A549 (cell line): ENCODE results near the gene NLRX1. TPM values are rescaled to one million over a fixed set of nuclear protein-coding genes. Genes with fewer than 3 reads are reported as not detected.

Experiments
- ATAC-seq, 2 experiments: fragments of 200-7000 bp in 1 of 2; fragments of >200 bp in 1 of 2; cut with Nextera tagmentation in 1 of 2; cut with Tn5 transposase in 1 of 2; 3 replicates each; pipeline versions ENCODE4 v1.8.0 to v1.9.1; 2018 to 2020; ENCODE audit warnings: mild to moderate bottlenecking in 1 of 2, moderate library complexity in 1 of 2
- CTCF ChIA-PET: fragments of 300-600 bp; sonication (Branson Sonifier 250); formaldehyde crosslinking; extraction: SDS; loops from one replicate; lab custom pipeline; 2021; ENCODE audit warnings: antibody characterized with exemption, inconsistent platforms; lab: Yijun Ruan, JAX
- POLR2A ChIA-PET: fragments of 350-600 bp; formaldehyde crosslinking; extraction: SDS; loops from one replicate; lab custom pipeline; 2021; ENCODE audit warnings: antibody characterized with exemption, inconsistent platforms; lab: Yijun Ruan, JAX
- DNase-seq, 2 experiments: peaks; one replicate each; pipeline versions ENCODE4 v3.0.0 to v3.0.0-alpha.2; 2011 to 2016; ENCODE audit warnings: low read depth in 1 of 2, low spot score in 1 of 2
- FAIRE-seq: peaks from 2 replicates; lab custom pipeline; 2011; peaks lifted over from hg19 to GRCh38; lab: Jason Lieb, UNC
- H3K27ac ChIP-seq, 2 experiments: fragments of >200 bp; sonication (Bioruptor Twin); formaldehyde crosslinking; 3 replicates each; pipeline ENCODE4 v1.5.1; 2016 to 2017
- H3K4me1 ChIP-seq: fragments of >200 bp; sonication (Bioruptor Twin); formaldehyde crosslinking; 3 replicates; pipeline ENCODE4 v1.6.1; 2016
- H3K4me2 ChIP-seq: fragments of >200 bp; sonication (Bioruptor Twin); formaldehyde crosslinking; 3 replicates; pipeline ENCODE4 v1.6.1; 2016
- H3K4me3 ChIP-seq: fragments of >200 bp; sonication (Bioruptor Twin); formaldehyde crosslinking; 3 replicates; pipeline ENCODE4 v1.5.1; 2016
- H3K9me3 ChIP-seq: fragments of >200 bp; sonication (Bioruptor Twin); formaldehyde crosslinking; 3 replicates; pipeline ENCODE4 v1.6.1; 2016
- BCL3 ChIP-seq: fragments of >200 bp; sonication (Bioruptor Twin); formaldehyde crosslinking; IDR thresholded peaks from 3 replicates; pipeline ENCODE4 v1.6.1; 2016
- CEBPB ChIP-seq, 2 experiments: fragments of >200 bp in 1 of 2; sonication (Bioruptor Twin) in 1 of 2; formaldehyde crosslinking in 1 of 2; IDR thresholded peaks; 2 replicates each; pipeline ENCODE4 v1.6.1; 2012 to 2016
- EHF ChIP-seq: fragments of 250-450 bp; sonication (Bioruptor Pico); IDR thresholded peaks from 2 replicates; pipeline ENCODE4 v1.5.0; 2020; ENCODE audit warnings: mild to moderate bottlenecking
- ELK1 ChIP-seq: fragments of 150-350 bp; IDR thresholded peaks from 2 replicates; pipeline ENCODE4 v1.6.1; 2014; ENCODE audit warnings: low read depth, mild to moderate bottlenecking, low read length
- HDAC2 ChIP-seq: fragments of 200-600 bp; sonication (generic); IDR thresholded peaks from 2 replicates; pipeline ENCODE4 v1.6.1; 2016
- HES2 ChIP-seq: fragments of >200 bp; sonication (Bioruptor Twin); formaldehyde crosslinking; IDR thresholded peaks from 2 replicates; pipeline ENCODE4 v1.6.1; 2016
- HEYL ChIP-seq: fragments of 250-450 bp; sonication (Bioruptor Pico); IDR thresholded peaks from 2 replicates; pipeline ENCODE4 v1.8.0; 2021; ENCODE audit warnings: mild to moderate bottlenecking, moderate library complexity
- HMGXB4 ChIP-seq: fragments of 250-450 bp; sonication (Bioruptor Pico); IDR thresholded peaks from 2 replicates; pipeline ENCODE4 v1.5.0; 2021; ENCODE audit warnings: mild to moderate bottlenecking, moderate library complexity, borderline replicate concordance
- HOXB13 ChIP-seq: fragments of 250-450 bp; sonication (Bioruptor Pico); IDR thresholded peaks from 2 replicates; pipeline ENCODE4 v1.5.0; 2020; ENCODE audit warnings: low read depth, mild to moderate bottlenecking, moderate library complexity
- KDM1A ChIP-seq: fragments of 200-600 bp; sonication (generic); IDR thresholded peaks from 2 replicates; pipeline ENCODE4 v1.6.1; 2016; ENCODE audit warnings: low read depth, mild to moderate bottlenecking
- MAFK ChIP-seq: fragments of 450-650 bp; IDR thresholded peaks from 2 replicates; pipeline ENCODE4 v1.6.1; 2014; ENCODE audit not compliant: partially characterized antibody
- PBX3 ChIP-seq: IDR thresholded peaks from 2 replicates; pipeline ENCODE4 v1.6.1; 2012
- POLR2A ChIP-seq: IDR thresholded peaks from 2 replicates; pipeline ENCODE4 v1.6.1; 2012; ENCODE audit warnings: mild to moderate bottlenecking, low read length
- RAD21 ChIP-seq, 2 experiments: fragments of >200 bp in 1 of 2; sonication (Bioruptor Twin) in 1 of 2; formaldehyde crosslinking in 1 of 2; IDR thresholded peaks in 1 of 2; conservative IDR thresholded peaks in 1 of 2; 2 replicates in 1 of 2; 3 replicates in 1 of 2; pipeline ENCODE4 v1.6.1; 2012 to 2018; ENCODE audit warnings: inconsistent platforms in 1 of 2
- REST ChIP-seq: fragments of 200-600 bp; sonication (generic); IDR thresholded peaks from 2 replicates; pipeline ENCODE4 v1.6.1; 2016; ENCODE audit warnings: antibody characterized with exemption, mild to moderate bottlenecking, moderate library complexity
- SREBF2 ChIP-seq: fragments of 450-650 bp; IDR thresholded peaks from 2 replicates; pipeline ENCODE4 v1.6.1; 2014; ENCODE audit warnings: mild to moderate bottlenecking, moderate library complexity
- ZFP36 ChIP-seq: fragments of 450-650 bp; IDR thresholded peaks from 2 replicates; pipeline ENCODE4 v1.6.1; 2014; ENCODE audit warnings: borderline replicate concordance; ENCODE audit not compliant: partially characterized antibody
- ZNF302 ChIP-seq: fragments of 250-450 bp; sonication (Bioruptor Pico); IDR thresholded peaks from 2 replicates; pipeline ENCODE4 v1.9.0; 2021; ENCODE audit warnings: inconsistent platforms, mild to moderate bottlenecking, moderate library complexity
- ZSCAN20 ChIP-seq: fragments of 250-450 bp; sonication (Bioruptor Pico); IDR thresholded peaks from 2 replicates; pipeline ENCODE4 v1.8.0; 2022; ENCODE audit warnings: mild to moderate bottlenecking, moderate library complexity
- WGBS: methylation state at CpG from one replicate; pipeline ENCODE4 v1.1.6; 2017; ENCODE audit errors: missing lambda C conversion rate; 5-methylcytosine and 5-hydroxymethylcytosine counted together
- polyA plus RNA-seq, 4 experiments: library from polyadenylated mRNA; depleted of rRNA in 3 of 4; stranded (reverse); fragments of >200 nt; fragmentation: RNase III in 1 of 4; extraction: RNeasy Plus Mini Kit Qiagen cat#74134 plus additional on column Dnase treatment in 1 of 4; gene quantifications; 2 replicates in 3 of 4; 3 replicates in 1 of 4; pipeline ENCODE4 v1.2.3, GENCODE V29; 2011 to 2017
- TF ChIP-seq, protein P1 (sequence below): IDR thresholded peaks from 2 replicates; pipeline ENCODE4 v1.6.1; 2012; ENCODE audit warnings: low read depth, borderline replicate concordance

The NLRX1 gene
- polyA plus RNA-seq, 2 of the 4 experiments (the other 2 are of a cell fraction), result 8.4 to 8.5 TPM

DNA sequence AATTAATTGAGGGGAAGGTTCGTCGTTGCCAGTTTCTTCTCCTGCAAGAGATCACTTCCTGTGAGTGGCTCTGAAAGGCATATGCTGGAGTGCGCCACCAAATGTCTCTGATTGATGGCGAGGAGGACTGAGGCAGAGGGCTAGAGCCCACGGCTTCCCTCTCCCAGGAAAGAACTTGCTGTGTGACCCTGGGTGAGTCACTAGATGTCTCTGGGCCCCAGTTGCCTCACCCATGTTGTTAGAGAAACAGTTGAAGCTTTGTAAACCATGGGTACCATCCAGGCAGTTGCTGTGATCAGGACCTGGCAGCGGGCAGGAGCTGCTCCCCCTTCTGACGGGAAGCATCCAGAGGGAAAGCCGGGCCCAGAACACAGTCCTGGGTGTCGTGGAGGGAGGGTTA lies 16.5 kb upstream of the NLRX1 start:
- Histone ChIP-seq H3K9me3 (no peaks in the 10 kb centered on the region), H3K4me1 (0 out of 3 replicates have a peak, but pooled peaks cover 7% of the 10 kb centered on the region)
- ATAC-seq, result no peak
- 92% methylated on average over 7 of the region's 9 CpGs for WGBS
- DNase-seq, result no peak
- POLR2A ChIA-PET, result no interaction called here
- TF ChIP-seq ZFP36 (no peak), EHF (CRISPR knock-in tag) (no peak), HEYL (CRISPR knock-in tag) (no peak), REST (no peak), MAFK (no peak), BCL3 (no peak), ZNF302 (CRISPR knock-in tag) (no peak), ZSCAN20 (CRISPR knock-in tag) (no peak), HES2 (no peak), CEBPB (IDR thresholded peaks at IDR 0.05) (no peak), ELK1 (no peak), SREBF2 (no peak), KDM1A (no peak), RAD21 (conservative IDR thresholded peaks at IDR 0.05 in 1 of 2, IDR thresholded peaks at IDR 0.05 in 1 of 2) (no peak), PBX3 (no peak), HDAC2 (no peak), HMGXB4 (CRISPR knock-in tag) (no peak), POLR2A (no peak), HOXB13 (CRISPR knock-in tag) (no peak)
- TF ChIP-seq, protein P1, sequence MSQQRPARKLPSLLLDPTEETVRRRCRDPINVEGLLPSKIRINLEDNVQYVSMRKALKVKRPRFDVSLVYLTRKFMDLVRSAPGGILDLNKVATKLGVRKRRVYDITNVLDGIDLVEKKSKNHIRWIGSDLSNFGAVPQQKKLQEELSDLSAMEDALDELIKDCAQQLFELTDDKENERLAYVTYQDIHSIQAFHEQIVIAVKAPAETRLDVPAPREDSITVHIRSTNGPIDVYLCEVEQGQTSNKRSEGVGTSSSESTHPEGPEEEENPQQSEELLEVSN, result no peak
- TF ChIP-seq, all 56 proteins: peak for 0
- Histone ChIP-seq H3K4me2 (no peak overlapping the region), H3K4me3 (no peak overlapping the region), H3K27ac (no peak overlapping the region)
- CTCF ChIA-PET, result interaction anchor here (1.0 to 7.2 kb wide), 5 partner anchors 17 to 222 kb away, joined by 3 to 39 read pairs (median 6); no protein-coding TSS in a partner anchor
- FAIRE-seq, result no peak
